CD14-positive monocyte (primary cell): ENCODE results near the gene CDS1. TPM values are rescaled to one million over a fixed set of nuclear protein-coding genes. Genes with fewer than 3 reads are reported as not detected.

Experiments used
- DNase-seq, 3 donors: peaks; one replicate each; pipeline ENCODE4 v3.0.0-alpha.2; 2011 to 2022
- H2AFZ ChIP-seq: 2 replicates; pipeline ENCODE4 v1.6.0; 2012; ENCODE audit warnings: mild to moderate bottlenecking, low read depth, low read length, inconsistent platforms; ENCODE audit not compliant: insufficient read depth, poor library complexity, severe bottlenecking
- H3K27ac ChIP-seq, 2 donors: 1 replicate in 1 of 2; 2 replicates in 1 of 2; pipeline ENCODE4 v1.5.1; 2012 to 2013; ENCODE audit warnings: low read length in 2 of 2, control low read depth in 1 of 2, inconsistent platforms in 1 of 2, low read depth in 1 of 2, mild to moderate bottlenecking in 1 of 2
- H3K27me3 ChIP-seq, 2 donors: one replicate each; pipeline versions ENCODE4 v1.6.0 to v1.6.1; 2011 to 2013; ENCODE audit warnings: low read length in 2 of 2; ENCODE audit not compliant: control insufficient read depth in 2 of 2, insufficient read depth in 2 of 2
- H3K36me3 ChIP-seq, 2 donors: replicated peaks in 1 of 2; 1 replicate in 1 of 2; 2 replicates in 1 of 2; pipeline versions ENCODE4 v1.5.1 to v1.6.1; 2012 to 2013; ENCODE audit warnings: low read length in 2 of 2, control low read depth in 1 of 2, inconsistent platforms in 1 of 2, mild to moderate bottlenecking in 1 of 2; ENCODE audit not compliant: insufficient read depth in 2 of 2, control insufficient read depth in 1 of 2
- H3K4me1 ChIP-seq, 2 donors: 1 replicate in 1 of 2; 2 replicates in 1 of 2; pipeline versions ENCODE4 v1.5.1 to v1.6.1; 2012 to 2013; ENCODE audit warnings: low read length in 2 of 2, control low read depth in 1 of 2, inconsistent platforms in 1 of 2, mild to moderate bottlenecking in 1 of 2, moderate library complexity in 1 of 2; ENCODE audit not compliant: insufficient read depth in 2 of 2, control insufficient read depth in 1 of 2
- H3K4me2 ChIP-seq: replicated peaks from 2 replicates; pipeline ENCODE3; 2012; ENCODE audit warnings: low read length, moderate library complexity, mild to moderate bottlenecking; ENCODE audit not compliant: poor library complexity, severe bottlenecking; ENCODE audit errors: extremely low read depth
- H3K4me3 ChIP-seq, 3 experiments: fragments of 200-600 bp in 1 of 3; sonication (generic) in 1 of 3; replicated peaks in 1 of 3; 1 replicate in 2 of 3; 2 replicates in 1 of 3; pipeline ENCODE4 v1.5.1; 2011 to 2013; ENCODE audit warnings: low read length in 3 of 3, mild to moderate bottlenecking in 3 of 3, control low read depth in 2 of 3, low read depth in 2 of 3, inconsistent platforms in 1 of 3, moderate library complexity in 1 of 3
- H3K79me2 ChIP-seq: 2 replicates; pipeline ENCODE4 v1.6.0; 2012; ENCODE audit warnings: mild to moderate bottlenecking, control low read depth, inconsistent platforms, low read length, moderate library complexity; ENCODE audit not compliant: insufficient read depth
- H3K9ac ChIP-seq: 2 replicates; pipeline ENCODE4 v1.6.0; 2017; ENCODE audit warnings: low read length, mild to moderate bottlenecking; ENCODE audit not compliant: insufficient read depth, poor library complexity, severe bottlenecking
- H3K9me3 ChIP-seq, 2 donors: replicated peaks in 1 of 2; 1 replicate in 1 of 2; 2 replicates in 1 of 2; pipeline versions ENCODE4 v1.5.1 to v1.6.1; 2012 to 2013; ENCODE audit warnings: low read length in 2 of 2, control low read depth in 1 of 2; ENCODE audit not compliant: control insufficient read depth in 1 of 2, insufficient read depth in 1 of 2
- H4K20me1 ChIP-seq: 2 replicates; pipeline ENCODE4 v1.6.0; 2012; ENCODE audit warnings: mild to moderate bottlenecking, low read length, control low read depth, moderate library complexity; ENCODE audit not compliant: insufficient read depth
- H3K27ac Mint-ChIP-seq, 7 donors: one replicate each; pipeline ENCODE4 v1.8.0; 2020; ENCODE audit warnings: mild to moderate bottlenecking in 7 of 7, mixed read lengths in 7 of 7, moderate library complexity in 6 of 7, inconsistent platforms in 2 of 7
- H3K27me3 Mint-ChIP-seq, 3 donors: one replicate each; pipeline ENCODE4 v1.8.0; 2021 to 2022; ENCODE audit warnings: low read depth in 3 of 3, mild to moderate bottlenecking in 3 of 3, mixed read lengths in 3 of 3, moderate library complexity in 3 of 3, inconsistent platforms in 1 of 3
- H3K36me3 Mint-ChIP-seq, 2 donors: one replicate each; pipeline ENCODE4 v1.8.0; 2020; ENCODE audit warnings: mixed read lengths in 2 of 2, inconsistent platforms in 1 of 2, mild to moderate bottlenecking in 1 of 2
- H3K4me1 Mint-ChIP-seq: one replicate; pipeline ENCODE4 v1.8.0; 2020; ENCODE audit warnings: mild to moderate bottlenecking, mixed read lengths
- H3K4me3 Mint-ChIP-seq, 2 donors: one replicate each; pipeline ENCODE4 v1.8.0; 2020; ENCODE audit warnings: mild to moderate bottlenecking in 2 of 2, mixed read lengths in 2 of 2, moderate library complexity in 1 of 2
- H3K9me3 Mint-ChIP-seq, 7 donors: one replicate each; pipeline ENCODE4 v1.8.0; 2020 to 2022; ENCODE audit warnings: mixed read lengths in 7 of 7, mild to moderate bottlenecking in 6 of 7, moderate library complexity in 6 of 7, inconsistent platforms in 2 of 7
- CTCF ChIP-seq: fragments of 200-600 bp; IDR thresholded peaks from one replicate; pipeline ENCODE4 v1.8.0; 2022; ENCODE audit warnings: antibody characterized with exemption, mild to moderate bottlenecking
- WGBS: methylation state at CpG from one replicate; pipeline ENCODE4 v1.1.5; 2013; ENCODE audit warnings: missing lambda C conversion rate; ENCODE audit not compliant: insufficient coverage; 5-methylcytosine and 5-hydroxymethylcytosine counted together
- intact Hi-C, 2 donors: fragments of 100-400 bp; cut with micrococcal nuclease; formaldehyde crosslinking; loops; one replicate each; pipeline versions ENCODE4 v1.15.0 to v1.15.1; 2023
- polyA plus RNA-seq, 3 donors: library from polyadenylated mRNA; depleted of rRNA in 1 of 3; unstranded in 2 of 3; stranded (reverse) in 1 of 3; fragments of 300-500 nt in 2 of 3; fragments of >200 nt in 1 of 3; fragmentation: Illumina TruSeq in 2 of 3; gene quantifications; 1 replicate in 2 of 3; 2 replicates in 1 of 3; pipeline ENCODE4 v1.2.3, GENCODE V29; 2012 to 2021

CDS1 gene
- polyA plus RNA-seq, 3 donors: 0.12 to 0.15 (median 0.13) TPM

- H3K9me3 ChIP-seq: no peaks in the 10 kb centered on the region
- H3K4me1 ChIP-seq: peaks cover 19 to 26% of the 10 kb centered on the region in 2 donors
- peak overlapping the region in 1 of 2 donors; percentile 74 for H3K27ac ChIP-seq
- no peak for TF ChIP-seq CTCF
- no peak overlapping the region for H2AFZ ChIP-seq
- peak overlapping the region; percentile 31 to 60 for H3K4me3 Mint-ChIP-seq
- H3K9me3 Mint-ChIP-seq: no peaks in the 10 kb centered on the region
- peak; percentile 60 to 82 (median 82) for DNase-seq
- H3K4me3 ChIP-seq: peak overlapping the region in 1 of 3 experiments; percentile 42
- peaks cover 21% of the 10 kb centered on the region for H4K20me1 ChIP-seq
- peak overlapping the region; percentile 59 for H3K4me2 ChIP-seq
- intact Hi-C loops: no loop called here
- H3K79me2 ChIP-seq: no peaks in the 10 kb centered on the region
- H3K4me1 Mint-ChIP-seq: peaks cover 19% of the 10 kb centered on the region
- no peaks in the 10 kb centered on the region for H3K27me3 ChIP-seq
- H3K27me3 Mint-ChIP-seq: no peaks in the 10 kb centered on the region
- H3K9ac ChIP-seq: no peak overlapping the region
- peak overlapping the region; percentile 16 to 91 (median 78) for H3K27ac Mint-ChIP-seq
- peaks cover 69 to 95% of the 10 kb centered on the region in 2 donors for H3K36me3 ChIP-seq
- H3K36me3 Mint-ChIP-seq: peaks cover 77 to 89% of the 10 kb centered on the region in 2 donors
- WGBS: no CpG with 5 or more reads among the region's 1 CpG
These were observed 108.3 kb downstream of the CDS1 start for GRCh38 chr4:84691170-84691691.

GRCh38 chr4:84691800-84692199 lies 108.9 kb downstream of the CDS1 start:
- Mint-ChIP-seq H3K36me3 (peaks cover 75 to 87% of the 10 kb centered on the region in 2 donors), H3K27ac (peak overlapping the region in 5 of 7 donors; percentile 7 to 83 (median 16)), H3K27me3 (no peaks in the 10 kb centered on the region), H3K9me3 (no peaks in the 10 kb centered on the region), H3K4me1 (peaks cover 19% of the 10 kb centered on the region), H3K4me3 (no peak overlapping the region)
- intact Hi-C loops: no loop called here
- peaks cover 21% of the 10 kb centered on the region for H4K20me1 ChIP-seq
- no peak for DNase-seq
- no peaks in the 10 kb centered on the region for H3K9me3 ChIP-seq
- peak overlapping the region in 1 of 2 donors; percentile 74 for H3K27ac ChIP-seq
- H3K4me3 ChIP-seq: no peak overlapping the region
- H3K79me2 ChIP-seq: no peaks in the 10 kb centered on the region
- H3K4me1 ChIP-seq: peaks cover 19 to 26% of the 10 kb centered on the region in 2 donors
- H3K4me2 ChIP-seq: peak overlapping the region; percentile 59
- no peak for TF ChIP-seq CTCF
- peaks cover 69 to 95% of the 10 kb centered on the region in 2 donors for H3K36me3 ChIP-seq
- H3K27me3 ChIP-seq: no peaks in the 10 kb centered on the region
- no CpG with 5 or more reads among the region's 1 CpG for WGBS
- no peak overlapping the region for H2AFZ ChIP-seq
- H3K9ac ChIP-seq: no peak overlapping the region
